GM12878 (cell line): ENCODE data around the gene TUSC1. TPM values are rescaled to one million over a fixed set of nuclear protein-coding genes. Genes with fewer than 3 reads are reported as not detected.

ENCODE experiments used
- ATAC-seq: fragments of 200-7000 bp; cut with Tn5 transposase; 3 replicates; pipeline ENCODE4 v1.9.1; 2020; ENCODE audit warnings: mild to moderate bottlenecking, moderate library complexity
- BruUV-seq: library from RNA; stranded (reverse); fragments of 400-500 nt; replicated peaks from 2 replicates; lab custom pipeline; 2021; lab: Mats Ljungman, UMichigan
- CTCF ChIA-PET: fragments of 300-600 bp; sonication (Branson Sonifier 250); formaldehyde crosslinking; extraction: SDS; loops from one replicate; lab custom pipeline; 2021; ENCODE audit warnings: inconsistent platforms; lab: Yijun Ruan, JAX
- POLR2A ChIA-PET: fragments of 350-600 bp; formaldehyde crosslinking; extraction: SDS; loops from one replicate; lab custom pipeline; 2021; ENCODE audit warnings: inconsistent platforms; lab: Charles Lee
- RAD21 ChIA-PET: fragments of 300-600 bp; sonication (Branson Sonifier 250); formaldehyde crosslinking; loops from one replicate; lab custom pipeline; 2023; ENCODE audit warnings: antibody characterized with exemption; ENCODE audit not compliant: unreplicated experiment; lab: Charles Lee
- SMC1A ChIA-PET: fragments of 300-600 bp; sonication (Branson Sonifier 250); formaldehyde crosslinking; loops from one replicate; lab custom pipeline; 2023; ENCODE audit not compliant: unreplicated experiment, uncharacterized antibody; lab: Charles Lee
- DNase-seq: peaks from one replicate; pipeline ENCODE4 v3.0.0-alpha.2; 2011; ENCODE audit warnings: low read depth, low spot score
- FAIRE-seq: peaks from 3 replicates; lab custom pipeline; 2011; peaks lifted over from hg19 to GRCh38; lab: Jason Lieb, UNC
- H2AFZ ChIP-seq: 2 replicates; pipeline ENCODE4 v1.6.0; 2011; ENCODE audit warnings: low read depth, low read length, control low read depth; ENCODE audit not compliant: control insufficient read depth
- H3K27ac ChIP-seq: 2 replicates; pipeline ENCODE4 v1.5.1; 2011; ENCODE audit warnings: control low read depth; ENCODE audit not compliant: control insufficient read depth, insufficient read depth
- H3K27me3 ChIP-seq, 2 experiments: replicated peaks in 1 of 2; 2 replicates each; pipeline versions ENCODE4 v1.6.0 to v1.6.1; 2011; ENCODE audit warnings: low read length in 1 of 2; ENCODE audit not compliant: control insufficient read depth in 2 of 2, insufficient read depth in 2 of 2
- H3K36me3 ChIP-seq, 2 experiments: 2 replicates each; pipeline ENCODE4 v1.5.1; 2011; ENCODE audit warnings: low read length in 1 of 2; ENCODE audit not compliant: control insufficient read depth in 2 of 2, insufficient read depth in 2 of 2
- H3K4me1 ChIP-seq: 2 replicates; pipeline ENCODE4 v1.6.1; 2011; ENCODE audit warnings: mild to moderate bottlenecking, low read length, moderate library complexity, mixed read lengths; ENCODE audit not compliant: control insufficient read depth, insufficient read depth
- H3K4me2 ChIP-seq: 2 replicates; pipeline ENCODE4 v1.6.0; 2011; ENCODE audit warnings: control low read depth; ENCODE audit not compliant: control insufficient read depth, insufficient read depth
- H3K4me3 ChIP-seq: fragments of 200-600 bp; sonication (generic); 2 replicates; pipeline ENCODE4 v1.5.1; 2016
- H3K79me2 ChIP-seq: 2 replicates; pipeline ENCODE4 v1.6.0; 2011; ENCODE audit warnings: low read length; ENCODE audit not compliant: control insufficient read depth, insufficient read depth
- H3K9ac ChIP-seq: 2 replicates; pipeline ENCODE4 v1.8.0; 2011; ENCODE audit warnings: low read length, control low read depth, mixed read lengths; ENCODE audit not compliant: control insufficient read depth, insufficient read depth
- H3K9me3 ChIP-seq: replicated peaks from 3 replicates; pipeline ENCODE4 v1.5.1; 2011; ENCODE audit warnings: mild to moderate bottlenecking, low read length; ENCODE audit not compliant: control insufficient read depth, insufficient read depth
- H4K20me1 ChIP-seq: 2 replicates; pipeline ENCODE4 v1.6.0; 2011; ENCODE audit not compliant: control insufficient read depth, insufficient read depth
- MYC ChIP-seq: IDR thresholded peaks from 2 replicates; pipeline ENCODE4 v1.6.1; 2011; ENCODE audit warnings: mild to moderate bottlenecking, low read length, moderate library complexity, inconsistent platforms; ENCODE audit not compliant: insufficient read depth, insufficient replicate concordance, insufficient read length, severe bottlenecking
- PAX5 ChIP-seq: IDR thresholded peaks from 2 replicates; pipeline ENCODE4 v1.6.1; 2011; ENCODE audit warnings: low read depth, low read length, borderline replicate concordance
- SUZ12 ChIP-seq: fragments of 200-600 bp; sonication (generic); IDR thresholded peaks from one replicate; pipeline ENCODE4 v1.6.1; 2018; ENCODE audit warnings: antibody characterized with exemption, mild to moderate bottlenecking; ENCODE audit not compliant: unreplicated experiment
- ZSCAN29 ChIP-seq: fragments of 450-650 bp; IDR thresholded peaks from 2 replicates; pipeline ENCODE4 v1.6.1; 2017; ENCODE audit warnings: mild to moderate bottlenecking, moderate library complexity
- WGBS: methylation state at CpG from one replicate; pipeline ENCODE4 v1.1.6; 2016; ENCODE audit warnings: low lambda C conversion rate; ENCODE audit not compliant: insufficient replicate concordance, insufficient coverage; ENCODE audit errors: missing lambda C conversion rate; 5-methylcytosine and 5-hydroxymethylcytosine counted together
- in situ Hi-C: fragments of 300-500 bp; cut with MboI; formaldehyde crosslinking; loops from 9 replicates; pipeline ENCODE4 v1.14.3; 2018; ENCODE audit warnings: mixed read lengths
- intact Hi-C: fragments of 100-400 bp; cut with micrococcal nuclease; formaldehyde crosslinking; loops from one replicate; pipeline ENCODE4 v1.14.2; 2022; ENCODE audit not compliant: unreplicated experiment
- polyA plus RNA-seq, 11 experiments: library from polyadenylated mRNA; depleted of rRNA in 4 of 11; unstranded in 6 of 11; stranded (reverse) in 5 of 11; fragments of >200 nt; fragmentation: Nextera tagmentation in 4 of 11; fragmentation: Illumina TruSeq in 1 of 11; extraction: Ambion mirVana in 4 of 11; extraction: Trizol in 1 of 11; gene quantifications; 1 replicate in 1 of 11; 2 replicates in 10 of 11; pipeline versions ENCODE4 v1.2.1 to v1.2.3, GENCODE V29; 2011 to 2016; ENCODE audit warnings: inconsistent platforms in 2 of 11, missing spikeins in 2 of 11, low read depth in 1 of 11
- total RNA-seq, 4 experiments: library from RNA; depleted of rRNA in 3 of 4; stranded (reverse); fragments of >200 nt in 3 of 4; fragmentation: Illumina TruSeq in 1 of 4; extraction: Trizol in 1 of 4; gene quantifications; 2 replicates each; pipeline versions ENCODE4 v1.2.1 to v1.2.3, GENCODE V29; 2013 to 2021
- TF ChIP-seq, protein P1 (sequence below): fragments of 450-650 bp; formaldehyde crosslinking; IDR thresholded peaks from 2 replicates; pipeline ENCODE4 v1.4.0; 2022; ENCODE audit warnings: mild to moderate bottlenecking, moderate library complexity
- TF ChIP-seq, protein P2 (sequence below): IDR thresholded peaks from 2 replicates; pipeline ENCODE4 v1.6.1; 2011; ENCODE audit warnings: borderline replicate concordance, low read depth, mild to moderate bottlenecking, moderate library complexity, low read length; ENCODE audit not compliant: insufficient read depth, poor library complexity, severe bottlenecking
- TF ChIP-seq, protein P3 (sequence below), 3 experiments: IDR thresholded peaks in 2 of 3; conservative IDR thresholded peaks in 1 of 3; 2 replicates each; pipeline ENCODE4 v1.5.1; 2011; ENCODE audit warnings: low read depth in 3 of 3, low read length in 3 of 3, mild to moderate bottlenecking in 3 of 3, control low read depth in 2 of 3, moderate library complexity in 2 of 3, inconsistent platforms in 1 of 3, mixed read lengths in 1 of 3; ENCODE audit not compliant: control insufficient read depth in 2 of 3, insufficient read depth in 1 of 3; ENCODE audit errors: extremely low read depth in 1 of 3

The TUSC1 gene
- total and polyA plus RNA-seq, 10 of the 15 experiments (the other 5 are each of a cell fraction or from before 2014, with no cell fraction given) = not detected

DNA sequence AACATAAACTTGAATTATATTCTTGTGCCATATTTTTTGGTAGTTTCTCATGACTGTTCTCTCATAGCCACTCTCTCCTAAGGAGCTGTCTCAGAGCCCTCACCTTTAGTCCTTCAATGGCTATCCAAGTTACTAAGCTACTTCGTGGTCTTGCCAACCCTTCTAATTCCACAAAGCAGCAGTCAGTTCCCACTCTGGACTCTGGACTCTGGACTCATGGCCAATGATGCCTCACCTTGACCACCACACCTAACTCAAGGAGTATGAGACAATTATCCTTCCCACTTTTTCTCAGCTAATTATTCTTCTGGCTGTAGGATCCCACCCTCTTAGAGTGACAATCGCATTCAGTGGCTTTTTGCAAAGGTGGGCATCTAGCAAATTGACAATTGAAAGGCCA is 42.2 kb downstream of the TUSC1 start:
- no TSS peak for BruUV-seq
- ChIA-PET CTCF (no interaction called here), POLR2A (no interaction called here), SMC1A (no interaction called here), RAD21 (no interaction called here)
- Histone ChIP-seq H3K36me3 (no peaks in the 10 kb centered on the region), H3K4me1 (no peaks in the 10 kb centered on the region), H4K20me1 (no peaks in the 10 kb centered on the region), H3K27me3 (no peaks in the 10 kb centered on the region), H2AFZ (no peak overlapping the region), H3K79me2 (no peaks in the 10 kb centered on the region), H3K9ac (no peak overlapping the region), H3K9me3 (no peaks in the 10 kb centered on the region), H3K27ac (no peak overlapping the region), H3K4me2 (no peak overlapping the region), H3K4me3 (no peak overlapping the region)
- no peak for ATAC-seq
- in situ Hi-C loops (no loop called here), intact Hi-C loops (no loop called here)
- FAIRE-seq = no peak
- WGBS = 0% methylated on average over 2 of the region's 2 CpGs
- DNase-seq = no peak
- TF ChIP-seq, protein P1, sequence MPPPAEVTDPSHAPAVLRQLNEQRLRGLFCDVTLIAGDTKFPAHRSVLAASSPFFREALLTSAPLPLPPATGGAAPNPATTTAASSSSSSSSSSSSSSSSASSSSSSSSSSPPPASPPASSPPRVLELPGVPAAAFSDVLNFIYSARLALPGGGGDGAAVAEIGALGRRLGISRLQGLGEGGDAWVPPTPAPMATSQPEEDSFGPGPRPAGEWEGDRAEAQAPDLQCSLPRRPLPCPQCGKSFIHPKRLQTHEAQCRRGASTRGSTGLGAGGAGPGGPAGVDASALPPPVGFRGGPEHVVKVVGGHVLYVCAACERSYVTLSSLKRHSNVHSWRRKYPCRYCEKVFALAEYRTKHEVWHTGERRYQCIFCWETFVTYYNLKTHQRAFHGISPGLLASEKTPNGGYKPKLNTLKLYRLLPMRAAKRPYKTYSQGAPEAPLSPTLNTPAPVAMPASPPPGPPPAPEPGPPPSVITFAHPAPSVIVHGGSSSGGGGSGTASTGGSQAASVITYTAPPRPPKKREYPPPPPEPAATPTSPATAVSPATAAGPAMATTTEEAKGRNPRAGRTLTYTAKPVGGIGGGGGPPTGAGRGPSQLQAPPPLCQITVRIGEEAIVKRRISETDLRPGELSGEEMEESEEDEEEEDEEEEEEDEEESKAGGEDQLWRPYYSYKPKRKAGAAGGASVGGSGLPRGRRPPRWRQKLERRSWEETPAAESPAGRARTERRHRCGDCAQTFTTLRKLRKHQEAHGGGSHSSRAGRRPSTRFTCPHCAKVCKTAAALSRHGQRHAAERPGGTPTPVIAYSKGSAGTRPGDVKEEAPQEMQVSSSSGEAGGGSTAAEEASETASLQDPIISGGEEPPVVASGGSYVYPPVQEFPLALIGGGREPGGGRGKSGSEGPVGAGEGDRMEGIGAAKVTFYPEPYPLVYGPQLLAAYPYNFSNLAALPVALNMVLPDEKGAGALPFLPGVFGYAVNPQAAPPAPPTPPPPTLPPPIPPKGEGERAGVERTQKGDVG = no peak
- TF ChIP-seq MYC (no peak), SUZ12 (no peak), PAX5 (no peak), ZSCAN29 (no peak)
- TF ChIP-seq, protein P2, sequence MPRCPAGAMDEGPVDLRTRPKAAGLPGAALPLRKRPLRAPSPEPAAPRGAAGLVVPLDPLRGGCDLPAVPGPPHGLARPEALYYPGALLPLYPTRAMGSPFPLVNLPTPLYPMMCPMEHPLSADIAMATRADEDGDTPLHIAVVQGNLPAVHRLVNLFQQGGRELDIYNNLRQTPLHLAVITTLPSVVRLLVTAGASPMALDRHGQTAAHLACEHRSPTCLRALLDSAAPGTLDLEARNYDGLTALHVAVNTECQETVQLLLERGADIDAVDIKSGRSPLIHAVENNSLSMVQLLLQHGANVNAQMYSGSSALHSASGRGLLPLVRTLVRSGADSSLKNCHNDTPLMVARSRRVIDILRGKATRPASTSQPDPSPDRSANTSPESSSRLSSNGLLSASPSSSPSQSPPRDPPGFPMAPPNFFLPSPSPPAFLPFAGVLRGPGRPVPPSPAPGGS = no peak
- TF ChIP-seq, protein P3, sequence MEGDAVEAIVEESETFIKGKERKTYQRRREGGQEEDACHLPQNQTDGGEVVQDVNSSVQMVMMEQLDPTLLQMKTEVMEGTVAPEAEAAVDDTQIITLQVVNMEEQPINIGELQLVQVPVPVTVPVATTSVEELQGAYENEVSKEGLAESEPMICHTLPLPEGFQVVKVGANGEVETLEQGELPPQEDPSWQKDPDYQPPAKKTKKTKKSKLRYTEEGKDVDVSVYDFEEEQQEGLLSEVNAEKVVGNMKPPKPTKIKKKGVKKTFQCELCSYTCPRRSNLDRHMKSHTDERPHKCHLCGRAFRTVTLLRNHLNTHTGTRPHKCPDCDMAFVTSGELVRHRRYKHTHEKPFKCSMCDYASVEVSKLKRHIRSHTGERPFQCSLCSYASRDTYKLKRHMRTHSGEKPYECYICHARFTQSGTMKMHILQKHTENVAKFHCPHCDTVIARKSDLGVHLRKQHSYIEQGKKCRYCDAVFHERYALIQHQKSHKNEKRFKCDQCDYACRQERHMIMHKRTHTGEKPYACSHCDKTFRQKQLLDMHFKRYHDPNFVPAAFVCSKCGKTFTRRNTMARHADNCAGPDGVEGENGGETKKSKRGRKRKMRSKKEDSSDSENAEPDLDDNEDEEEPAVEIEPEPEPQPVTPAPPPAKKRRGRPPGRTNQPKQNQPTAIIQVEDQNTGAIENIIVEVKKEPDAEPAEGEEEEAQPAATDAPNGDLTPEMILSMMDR (IDR thresholded peaks at IDR 0.05 in 2 of 3, conservative IDR thresholded peaks at IDR 0.05 in 1 of 3; ENCODE audit: control insufficient read depth in 2 of 3, extremely low read depth in 1 of 3, insufficient read depth in 1 of 3, low read depth in 3 of 3, low read length in 3 of 3) = no peak
